HCT116 (cell line): ENCODE data around the gene FUNDC2. TPM values are rescaled to one million over a fixed set of nuclear protein-coding genes. Genes with fewer than 3 reads are reported as not detected.

ENCODE experiments used
- ATAC-seq: fragments of 200-7000 bp; cut with Tn5 transposase; 2 replicates; pipeline ENCODE4 v1.9.1; 2020; ENCODE audit warnings: mild to moderate bottlenecking, moderate library complexity
- BruUV-seq: library from RNA; stranded (reverse); fragments of 400-500 nt; replicated peaks from 2 replicates; lab custom pipeline; 2021; lab: Mats Ljungman, UMichigan
- CTCF ChIA-PET: fragments of 300-600 bp; sonication (Branson Sonifier 250); formaldehyde crosslinking; loops from one replicate; lab custom pipeline; 2021; ENCODE audit warnings: antibody characterized with exemption; lab: Charles Lee
- POLR2A ChIA-PET: fragments of 300-600, 350-600 bp; sonication (Branson Sonifier 250); formaldehyde crosslinking; loops from one replicate; lab custom pipeline; 2021; ENCODE audit warnings: antibody characterized with exemption; lab: Charles Lee
- RAD21 ChIA-PET, 2 experiments: fragments of 300-600 bp; sonication (Branson Sonifier 250); formaldehyde crosslinking; loops; one replicate each; lab custom pipeline; 2023; ENCODE audit warnings: low total read pairs in 2 of 2; ENCODE audit not compliant: uncharacterized antibody in 2 of 2, unreplicated experiment in 2 of 2, low non-redundant PET in 1 of 2; lab: Charles Lee
- DNase-seq: peaks from one replicate; pipeline ENCODE4 v3.0.0-alpha.2; 2010; ENCODE audit warnings: low read depth, low spot score
- H2AFZ ChIP-seq: fragments of 200-600 bp; shearing (Covaris generic), sonication (generic); 2 replicates; pipeline ENCODE4 v1.6.1; 2017; ENCODE audit warnings: low read depth, mixed run types, mixed read lengths, antibody characterized with exemption, low read length; ENCODE audit not compliant: poor library complexity, severe bottlenecking
- H3K27ac ChIP-seq: 2 replicates; pipeline ENCODE4 v1.5.1; 2012; ENCODE audit warnings: low read depth, low read length
- H3K27me3 ChIP-seq: fragments of 200-600 bp; sonication (generic); 2 replicates; pipeline ENCODE4 v1.6.1; 2016; ENCODE audit warnings: mixed run types, low read length, mixed read lengths; ENCODE audit not compliant: insufficient read depth
- H3K36me3 ChIP-seq, 2 experiments: fragments of 200-500 bp in 1 of 2; fragments of 200-600 bp in 1 of 2; sonication (Bioruptor generic) in 1 of 2; sonication (generic) in 1 of 2; 2 replicates each; pipeline versions ENCODE4 v1.5.1 to v1.6.1; 2014 to 2016; ENCODE audit warnings: low read length in 2 of 2, inconsistent platforms in 1 of 2, mixed read lengths in 1 of 2, mixed run types in 1 of 2; ENCODE audit not compliant: insufficient read depth in 2 of 2, control insufficient read depth in 1 of 2
- H3K4me1 ChIP-seq, 2 experiments: fragments of 200-600 bp in 1 of 2; sonication (generic) in 1 of 2; 2 replicates each; pipeline versions ENCODE4 v1.5.1 to v1.6.1; 2012 to 2017; ENCODE audit warnings: low read length in 2 of 2, inconsistent platforms in 1 of 2, mild to moderate bottlenecking in 1 of 2, mixed read lengths in 1 of 2, mixed run types in 1 of 2, moderate library complexity in 1 of 2; ENCODE audit not compliant: insufficient read depth in 2 of 2, control insufficient read depth in 1 of 2
- H3K4me2 ChIP-seq: fragments of 200-600 bp; sonication (generic); 2 replicates; pipeline ENCODE4 v1.6.1; 2017; ENCODE audit warnings: mixed run types, low read length, mixed read lengths
- H3K4me3 ChIP-seq, 2 experiments: fragments of 200-600 bp in 1 of 2; sonication (generic) in 1 of 2; replicated peaks in 1 of 2; 2 replicates each; pipeline ENCODE4 v1.5.1; 2011 to 2016; ENCODE audit warnings: low read length in 2 of 2, control low read depth in 1 of 2, low read depth in 1 of 2, mild to moderate bottlenecking in 1 of 2, mixed read lengths in 1 of 2, mixed run types in 1 of 2
- H3K79me2 ChIP-seq: fragments of 200-600 bp; sonication (generic); 2 replicates; pipeline ENCODE4 v1.6.1; 2017; ENCODE audit warnings: mild to moderate bottlenecking, mixed run types, low read length, moderate library complexity, mixed read lengths; ENCODE audit not compliant: insufficient read depth
- H3K9ac ChIP-seq: fragments of 200-600 bp; sonication (generic); 2 replicates; pipeline ENCODE4 v1.6.1; 2016; ENCODE audit warnings: low read length, mixed read lengths
- H3K9me2 ChIP-seq: fragments of 200-600 bp; sonication (generic), shearing (Covaris generic); 2 replicates; pipeline ENCODE4 v1.6.1; 2017; ENCODE audit warnings: mixed run types, mild to moderate bottlenecking, moderate library complexity; ENCODE audit not compliant: insufficient read depth
- H3K9me3 ChIP-seq, 2 experiments: fragments of 200-500 bp in 1 of 2; fragments of 200-600 bp in 1 of 2; sonication (Bioruptor generic) in 1 of 2; sonication (generic) in 1 of 2; 2 replicates each; pipeline ENCODE4 v1.6.1; 2014 to 2017; ENCODE audit warnings: low read length in 2 of 2, mixed read lengths in 2 of 2, inconsistent platforms in 1 of 2, low read depth in 1 of 2, mild to moderate bottlenecking in 1 of 2, mixed run types in 1 of 2, moderate library complexity in 1 of 2; ENCODE audit not compliant: control insufficient read depth in 1 of 2, insufficient read depth in 1 of 2
- H4K20me1 ChIP-seq: fragments of 200-600 bp; sonication (generic), shearing (Covaris generic); 2 replicates; pipeline ENCODE4 v1.6.1; 2017; ENCODE audit warnings: mixed run types, mild to moderate bottlenecking, moderate library complexity; ENCODE audit not compliant: insufficient read depth
- ATF3 ChIP-seq: IDR thresholded peaks from 2 replicates; pipeline ENCODE4 v1.6.1; 2012
- CBX3 ChIP-seq: IDR thresholded peaks from 2 replicates; pipeline ENCODE4 v1.6.1; 2012; ENCODE audit warnings: low read depth
- EGR1 ChIP-seq: IDR thresholded peaks from 2 replicates; pipeline ENCODE4 v1.6.1; 2012; ENCODE audit warnings: low read depth
- ELF1 ChIP-seq: IDR thresholded peaks from 2 replicates; pipeline ENCODE4 v1.6.1; 2012; ENCODE audit warnings: low read depth, borderline replicate concordance
- EZH2 ChIP-seq: fragments of 200-600 bp; sonication (generic); IDR thresholded peaks from 2 replicates; pipeline ENCODE4 v1.6.1; 2017; ENCODE audit warnings: antibody characterized with exemption, mixed run types
- FOSL1 ChIP-seq: IDR thresholded peaks from 2 replicates; pipeline ENCODE4 v1.6.1; 2012; ENCODE audit warnings: low read depth
- JUND ChIP-seq: IDR thresholded peaks from 2 replicates; pipeline ENCODE4 v1.6.1; 2012
- MAX ChIP-seq: IDR thresholded peaks from 2 replicates; pipeline ENCODE4 v1.6.1; 2012
- POLR2A ChIP-seq: IDR thresholded peaks from 2 replicates; pipeline ENCODE4 v1.7.0; 2011; ENCODE audit warnings: borderline replicate concordance; ENCODE audit not compliant: insufficient read depth, insufficient read length; ENCODE audit errors: extremely low read depth
- POLR2AphosphoS5 ChIP-seq: IDR thresholded peaks from 2 replicates; pipeline ENCODE4 v1.6.1; 2011; ENCODE audit warnings: mild to moderate bottlenecking, low read depth, low read length, moderate library complexity
- RAD21 ChIP-seq: IDR thresholded peaks from 2 replicates; pipeline ENCODE4 v1.6.1; 2012; ENCODE audit warnings: low read depth, mild to moderate bottlenecking
- REST ChIP-seq: IDR thresholded peaks from 2 replicates; pipeline ENCODE4 v1.6.1; 2012; ENCODE audit warnings: low read depth
- SP1 ChIP-seq: IDR thresholded peaks from 2 replicates; pipeline ENCODE4 v1.6.1; 2012; ENCODE audit warnings: low read depth
- TCF7L2 ChIP-seq: IDR thresholded peaks from 2 replicates; pipeline ENCODE4 v1.7.0; 2011; ENCODE audit warnings: borderline replicate concordance, inconsistent platforms; ENCODE audit not compliant: insufficient read depth, insufficient read length; ENCODE audit errors: extremely low read depth
- YY1 ChIP-seq: IDR thresholded peaks from 2 replicates; pipeline ENCODE4 v1.6.1; 2011; ENCODE audit warnings: low read length, low read depth, moderate library complexity, mild to moderate bottlenecking; ENCODE audit not compliant: insufficient replicate concordance; ENCODE audit errors: extremely low read depth
- ZBTB33 ChIP-seq: IDR thresholded peaks from 2 replicates; pipeline ENCODE4 v1.6.1; 2011; ENCODE audit warnings: mild to moderate bottlenecking, low read length, moderate library complexity; ENCODE audit not compliant: insufficient replicate concordance; ENCODE audit errors: extremely low read depth
- ZNF274 ChIP-seq: fragments of 200-500 bp; sonication (Bioruptor generic); IDR thresholded peaks from 2 replicates; pipeline ENCODE4 v1.6.1; 2014; ENCODE audit warnings: mild to moderate bottlenecking, low read depth, low read length, inconsistent platforms
- intact Hi-C: fragments of 100-400 bp; cut with micrococcal nuclease; formaldehyde crosslinking; loops from 2 replicates; pipeline ENCODE4 v1.10.0; 2022
- total RNA-seq: library from RNA; stranded (reverse); gene quantifications from one replicate; pipeline ENCODE4 v1.2.1, GENCODE V29; 2021; ENCODE audit not compliant: unreplicated experiment

FUNDC2 gene
- total RNA-seq, 1 experiment from 2014 or later, result 32.5 TPM

- TF ChIP-seq POLR2A (no peak), CBX3 (no peak), ATF3 (no peak), FOSL1 (no peak), ELF1 (no peak), MAX (no peak), JUND (no peak), TCF7L2 (no peak), ZBTB33 (no peak), POLR2AphosphoS5 (no peak), RAD21 (no peak)
- TF ChIP-seq, all 23 proteins: peak for 0
These were observed 24.8 kb upstream of the FUNDC2 start (continued) for GRCh38 chrX:155001873-155002272.

- Histone ChIP-seq H3K27ac (no peak overlapping the region), H3K27me3 (no peaks in the 10 kb centered on the region), H3K4me2 (no peak overlapping the region), H3K79me2 (no peaks in the 10 kb centered on the region), H3K4me3 (no peak overlapping the region), H3K4me1 (no peaks in the 10 kb centered on the region), H3K9ac (no peak overlapping the region), H2AFZ (no peak overlapping the region), H3K9me2 (no peaks in the 10 kb centered on the region), H4K20me1 (no peaks in the 10 kb centered on the region), H3K9me3 (no peaks in the 10 kb centered on the region), H3K36me3 (no peaks in the 10 kb centered on the region)
- no peak for DNase-seq
- ChIA-PET RAD21 (no interaction called here), CTCF (no interaction called here), POLR2A (no interaction called here)
- ATAC-seq, result no peak
- no TSS peak for BruUV-seq
- no peak for TF ChIP-seq ATF3
- no peak for TF ChIP-seq SP1
- TF ChIP-seq REST, result no peak
- TF ChIP-seq ZNF274, result no peak
- no peak for TF ChIP-seq YY1
- TF ChIP-seq POLR2AphosphoS5, result no peak
- TF ChIP-seq TCF7L2, result no peak
- no peak for TF ChIP-seq EZH2
- TF ChIP-seq MAX, result no peak
- no peak for TF ChIP-seq EGR1
- TF ChIP-seq ZBTB33, result no peak
- TF ChIP-seq JUND, result no peak
- intact Hi-C loops, result no loop called here
These were observed 21.5 kb upstream of the FUNDC2 start for GRCh38 chrX:155005190-155005589.
